WTC11 (cell line): ENCODE data around the gene NEDD8. TPM values are rescaled to one million over a fixed set of nuclear protein-coding genes. Genes with fewer than 3 reads are reported as not detected.

Experiments
- ATAC-seq: fragments of 200-7000 bp; cut with Tn5 transposase; 2 replicates; pipeline ENCODE4 v1.10.0; 2021; ENCODE audit warnings: mild to moderate bottlenecking, moderate library complexity
- CTCF ChIA-PET: fragments of 300-600 bp; sonication (Branson Sonifier 250); formaldehyde crosslinking; loops from one replicate; lab custom pipeline; 2021; ENCODE audit warnings: antibody characterized with exemption; lab: Charles Lee
- POLR2A ChIA-PET: fragments of 350-600 bp; sonication (Branson Sonifier 250); formaldehyde crosslinking; loops from one replicate; lab custom pipeline; 2021; ENCODE audit warnings: antibody characterized with exemption; lab: Charles Lee
- DNase-seq: peaks from one replicate; pipeline ENCODE4 v3.0.0; 2021; ENCODE audit warnings: low spot score
- H3K27ac Mint-ChIP-seq: 2 replicates; pipeline ENCODE4 v1.8.0; 2021; ENCODE audit warnings: mixed read lengths
- H3K27me3 Mint-ChIP-seq: 2 replicates; pipeline ENCODE4 v1.8.0; 2021; ENCODE audit warnings: low read depth, mild to moderate bottlenecking, moderate library complexity, mixed read lengths
- H3K36me3 Mint-ChIP-seq: 2 replicates; pipeline ENCODE4 v1.8.0; 2021; ENCODE audit warnings: mixed read lengths
- H3K4me1 Mint-ChIP-seq: 2 replicates; pipeline ENCODE4 v1.8.0; 2022; ENCODE audit warnings: mixed read lengths
- H3K4me3 Mint-ChIP-seq: 2 replicates; pipeline ENCODE4 v1.8.0; 2021; ENCODE audit warnings: mild to moderate bottlenecking, moderate library complexity, mixed read lengths
- H3K9me3 Mint-ChIP-seq: 2 replicates; pipeline ENCODE4 v1.8.0; 2021; ENCODE audit warnings: mixed read lengths
- ARID4B ChIP-seq: sonication (generic); formaldehyde crosslinking; IDR thresholded peaks from 2 replicates; pipeline ENCODE4 v1.8.0; 2023; ENCODE audit warnings: missing genetic modification reagents, mild to moderate bottlenecking, borderline replicate concordance
- E2F1 ChIP-seq: sonication (generic); formaldehyde crosslinking; IDR thresholded peaks from 2 replicates; pipeline ENCODE4 v1.8.0; 2022; ENCODE audit warnings: mild to moderate bottlenecking, missing genetic modification reagents
- ERG ChIP-seq: fragments of 250-450 bp; sonication (Bioruptor Pico); IDR thresholded peaks from 2 replicates; pipeline ENCODE4 v1.8.0; 2021; ENCODE audit warnings: mild to moderate bottlenecking
- ESRRA ChIP-seq: sonication (generic); formaldehyde crosslinking; IDR thresholded peaks from 2 replicates; pipeline ENCODE4 v1.8.1; 2022; ENCODE audit warnings: mild to moderate bottlenecking, missing genetic modification reagents, borderline replicate concordance
- FOXP1 ChIP-seq: sonication (generic); formaldehyde crosslinking; IDR thresholded peaks from 2 replicates; pipeline ENCODE4 v1.8.0; 2022; ENCODE audit warnings: missing genetic modification reagents, mild to moderate bottlenecking, moderate library complexity, borderline replicate concordance
- FOXP4 ChIP-seq: sonication (generic); formaldehyde crosslinking; IDR thresholded peaks from 2 replicates; pipeline ENCODE4 v1.8.0; 2022; ENCODE audit warnings: mild to moderate bottlenecking, missing genetic modification reagents
- GABPB1 ChIP-seq: sonication (generic); formaldehyde crosslinking; IDR thresholded peaks from 2 replicates; pipeline ENCODE4 v1.8.1; 2023; ENCODE audit warnings: mild to moderate bottlenecking, missing genetic modification reagents
- HMGA2 ChIP-seq: fragments of 250-450 bp; sonication (Bioruptor Pico); IDR thresholded peaks from 2 replicates; pipeline ENCODE4 v1.4.0; 2021; ENCODE audit warnings: mild to moderate bottlenecking, moderate library complexity
- HMGXB4 ChIP-seq: sonication (generic); formaldehyde crosslinking; IDR thresholded peaks from 2 replicates; pipeline ENCODE4 v1.8.1; 2023; ENCODE audit warnings: mild to moderate bottlenecking, moderate library complexity, missing genetic modification reagents
- NFE2L1 ChIP-seq: sonication (generic); formaldehyde crosslinking; IDR thresholded peaks from 2 replicates; pipeline ENCODE4 v1.8.1; 2023; ENCODE audit warnings: missing genetic modification reagents
- NR1H2 ChIP-seq: sonication (generic); formaldehyde crosslinking; IDR thresholded peaks from 2 replicates; pipeline ENCODE4 v1.9.0; 2021; ENCODE audit warnings: mild to moderate bottlenecking, moderate library complexity, missing genetic modification reagents
- OVOL2 ChIP-seq: fragments of 250-450 bp; sonication (Bioruptor Pico); IDR thresholded peaks from 2 replicates; pipeline ENCODE4 v1.9.0; 2021; ENCODE audit warnings: mild to moderate bottlenecking, borderline replicate concordance
- RELA ChIP-seq: sonication (generic); formaldehyde crosslinking; IDR thresholded peaks from 2 replicates; pipeline ENCODE4 v1.8.1; 2022; ENCODE audit warnings: missing genetic modification reagents, mild to moderate bottlenecking, borderline replicate concordance
- TEAD1 ChIP-seq: sonication (generic); formaldehyde crosslinking; IDR thresholded peaks from 2 replicates; pipeline ENCODE4 v1.8.0; 2022; ENCODE audit warnings: mild to moderate bottlenecking, missing genetic modification reagents
- ZBTB43 ChIP-seq: sonication (generic); formaldehyde crosslinking; IDR thresholded peaks from 2 replicates; pipeline ENCODE4 v1.8.1; 2023; ENCODE audit warnings: mild to moderate bottlenecking, missing genetic modification reagents
- ZNF263 ChIP-seq: sonication (generic); formaldehyde crosslinking; IDR thresholded peaks from 2 replicates; pipeline ENCODE4 v1.8.1; 2022; ENCODE audit warnings: low read depth, mild to moderate bottlenecking, moderate library complexity, missing genetic modification reagents
- total RNA-seq: library from RNA; stranded (reverse); gene quantifications from 3 replicates; pipeline ENCODE4 v1.2.3, GENCODE V29; 2021

NEDD8 gene
- total RNA-seq, 1 experiment from 2014 or later, result 233 TPM

GRCh38 chr14:24279301-24280186 is 47.4 kb upstream of the NEDD8 start:
- no peak for ATAC-seq

GRCh38 chr14:24278424-24278823 is 46.3 kb upstream of the NEDD8 start:
- no peaks in the 10 kb centered on the region for H3K9me3 Mint-ChIP-seq

More at GRCh38 chr14:24279301-24280186, 47.4 kb upstream of the NEDD8 start:
- CTCF ChIA-PET, result interaction anchor here (1.1 to 3.2 kb wide), 4 partner anchors 8 to 36 kb away, joined by 5 to 16 read pairs (median 12); partner anchors contain the start of genes CIDEB, RABGGTA and TINF2
- H3K9me3 Mint-ChIP-seq, result no peaks in the 10 kb centered on the region
- H3K4me3 Mint-ChIP-seq, result no peak overlapping the region
- H3K27me3 Mint-ChIP-seq, result no peaks in the 10 kb centered on the region
- H3K36me3 Mint-ChIP-seq, result no peaks in the 10 kb centered on the region
- no peak overlapping the region for H3K27ac Mint-ChIP-seq
- H3K4me1 Mint-ChIP-seq, result no peaks in the 10 kb centered on the region
- no peak for TF ChIP-seq HMGA2 (CRISPR knock-in tag)
- no peak for TF ChIP-seq FOXP4
- TF ChIP-seq E2F1 (CRISPR knock-in tag), result no peak
- TF ChIP-seq FOXP1 (CRISPR knock-in tag), result no peak
- TF ChIP-seq ERG (CRISPR knock-in tag), result no peak
- DNase-seq, result no peak
- POLR2A ChIA-PET, result interaction anchor here (1.1 kb wide), 1 partner anchor 9 kb away, joined by 3 read pairs; no protein-coding TSS in a partner anchor

More at GRCh38 chr14:24278424-24278823, 46.3 kb upstream of the NEDD8 start:
- TF ChIP-seq ARID4B (no peak), TEAD1 (CRISPR knock-in tag) (no peak), NR1H2 (CRISPR knock-in tag) (no peak), ZBTB43 (CRISPR knock-in tag) (no peak), HMGXB4 (CRISPR knock-in tag) (no peak), OVOL2 (CRISPR knock-in tag) (no peak), GABPB1 (no peak), RELA (no peak), ZNF263 (CRISPR knock-in tag) (no peak), ESRRA (no peak), NFE2L1 (no peak)
- H3K27ac Mint-ChIP-seq, result no peak overlapping the region
- DNase-seq (no peak), ATAC-seq (no peak)
- no peak overlapping the region for H3K4me3 Mint-ChIP-seq
- ChIA-PET CTCF (interaction anchor here (1.8 kb wide), 1 partner anchor 19 kb away, joined by 12 read pairs; no protein-coding TSS in a partner anchor), POLR2A (no interaction called here)
- H3K27me3 Mint-ChIP-seq, result no peaks in the 10 kb centered on the region
- no peaks in the 10 kb centered on the region for H3K36me3 Mint-ChIP-seq
- H3K4me1 Mint-ChIP-seq, result peaks cover 7% of the 10 kb centered on the region
